HepG2 (cell line): ENCODE measurements around the gene PRR19. TPM values are rescaled to one million over a fixed set of nuclear protein-coding genes. Genes with fewer than 3 reads are reported as not detected.

Experiments used
- ATAD3A ChIP-seq: sonication (generic); formaldehyde crosslinking; IDR thresholded peaks from 2 replicates; pipeline ENCODE4 v1.4.0; 2020; ENCODE audit warnings: missing genetic modification reagents
- ATF4 ChIP-seq, 2 experiments: fragments of 450-650 bp in 1 of 2; sonication (generic) in 1 of 2; formaldehyde crosslinking; IDR thresholded peaks; 2 replicates each; pipeline versions ENCODE4 v1.5.0 to v1.8.0; 2020 to 2022; ENCODE audit warnings: mild to moderate bottlenecking in 1 of 2, missing genetic modification reagents in 1 of 2
- ATF7-NPFF ChIP-seq: sonication (generic); formaldehyde crosslinking; IDR thresholded peaks from 2 replicates; pipeline ENCODE4 v1.8.1; 2023; ENCODE audit warnings: mild to moderate bottlenecking, low read depth, missing genetic modification reagents, moderate library complexity
- CCAR2 ChIP-seq: fragments of 200-400 bp; formaldehyde crosslinking; optimal IDR thresholded peaks from 2 replicates; pipeline ENCODE3; 2018; ENCODE audit warnings: low read depth, mild to moderate bottlenecking, low read length, moderate library complexity
- CHD2 ChIP-seq: IDR thresholded peaks from 2 replicates; pipeline ENCODE4 v1.6.1; 2011; ENCODE audit warnings: low read depth, low read length, improper control_type of control experiment
- FLYWCH1 ChIP-seq: sonication (generic); formaldehyde crosslinking; IDR thresholded peaks from 2 replicates; pipeline ENCODE4 v1.8.1; 2023; ENCODE audit warnings: mild to moderate bottlenecking, missing genetic modification reagents
- ISL2 ChIP-seq: sonication (generic); formaldehyde crosslinking; IDR thresholded peaks from 2 replicates; pipeline ENCODE4 v1.5.0; 2020; ENCODE audit warnings: missing genetic modification reagents
- MAFK ChIP-seq, 2 experiments: IDR thresholded peaks in 1 of 2; conservative IDR thresholded peaks in 1 of 2; 2 replicates each; pipeline ENCODE4 v1.6.1; 2011; ENCODE audit warnings: improper control_type of control experiment in 2 of 2, low read length in 2 of 2
- NCOA2 ChIP-seq: sonication (generic); formaldehyde crosslinking; IDR thresholded peaks from 2 replicates; pipeline ENCODE4 v1.8.0; 2022; ENCODE audit warnings: inconsistent platforms
- NFE2L1 ChIP-seq: sonication (generic); formaldehyde crosslinking; IDR thresholded peaks from 2 replicates; pipeline ENCODE4 v1.4.0; 2020; ENCODE audit warnings: missing genetic modification reagents, mild to moderate bottlenecking, borderline replicate concordance
- NKX3-1 ChIP-seq: sonication (generic); formaldehyde crosslinking; IDR thresholded peaks from 2 replicates; pipeline ENCODE4 v1.5.0; 2020; ENCODE audit warnings: missing genetic modification reagents
- POLR2A ChIP-seq, 2 experiments: IDR thresholded peaks; 2 replicates each; pipeline ENCODE4 v1.6.1; 2011; ENCODE audit warnings: low read depth in 2 of 2, low read length in 2 of 2, mild to moderate bottlenecking in 1 of 2, moderate library complexity in 1 of 2; ENCODE audit not compliant: insufficient read depth in 1 of 2
- REXO4 ChIP-seq: sonication (generic); formaldehyde crosslinking; IDR thresholded peaks from 2 replicates; pipeline ENCODE4 v1.8.0; 2022; ENCODE audit warnings: missing genetic modification reagents, mild to moderate bottlenecking, borderline replicate concordance
- RFX3 ChIP-seq: IDR thresholded peaks from 2 replicates; pipeline ENCODE4 v1.6.1; 2016; ENCODE audit warnings: missing biosample characterization, missing genetic modification reagents
- SP1 ChIP-seq, 2 experiments: fragments of 450-650 bp in 1 of 2; sonication (generic) in 1 of 2; formaldehyde crosslinking in 1 of 2; IDR thresholded peaks; 2 replicates each; pipeline versions ENCODE4 v1.4.0 to v1.6.1; 2016 to 2020; ENCODE audit warnings: missing genetic modification reagents in 1 of 2
- SRF ChIP-seq: IDR thresholded peaks from 2 replicates; pipeline ENCODE4 v1.6.1; 2011; ENCODE audit warnings: mild to moderate bottlenecking, low read depth, low read length, moderate library complexity
- SRY ChIP-seq: sonication (generic); formaldehyde crosslinking; IDR thresholded peaks from 2 replicates; pipeline ENCODE4 v1.8.0; 2022; ENCODE audit warnings: mild to moderate bottlenecking, missing genetic modification reagents
- ZBTB10 ChIP-seq: sonication (generic); formaldehyde crosslinking; IDR thresholded peaks from 2 replicates; pipeline ENCODE4 v1.4.0; 2020; ENCODE audit warnings: missing genetic modification reagents, borderline replicate concordance
- ZEB1 ChIP-seq: IDR thresholded peaks from 2 replicates; pipeline ENCODE4 v1.6.1; 2012; ENCODE audit warnings: mild to moderate bottlenecking, low read depth, inconsistent platforms; ENCODE audit not compliant: insufficient replicate concordance
- ZFY ChIP-seq: sonication (generic); formaldehyde crosslinking; IDR thresholded peaks from 2 replicates; pipeline ENCODE4 v1.4.0; 2020; ENCODE audit warnings: missing genetic modification reagents
- ZMYM4 ChIP-seq: sonication (generic); formaldehyde crosslinking; IDR thresholded peaks from 2 replicates; pipeline ENCODE4 v1.8.1; 2023; ENCODE audit warnings: mild to moderate bottlenecking, missing genetic modification reagents
- ZNF563 ChIP-seq: sonication (generic); formaldehyde crosslinking; IDR thresholded peaks from 2 replicates; pipeline ENCODE4 v1.8.0; 2022; ENCODE audit warnings: mild to moderate bottlenecking, moderate library complexity, missing genetic modification reagents
- ZNF609 ChIP-seq: sonication (generic); formaldehyde crosslinking; IDR thresholded peaks from 2 replicates; pipeline ENCODE4 v1.4.0; 2020; ENCODE audit warnings: mild to moderate bottlenecking, missing genetic modification reagents, borderline replicate concordance
- ZNF737 ChIP-seq: sonication (generic); formaldehyde crosslinking; IDR thresholded peaks from 2 replicates; pipeline ENCODE4 v1.5.0; 2020; ENCODE audit warnings: missing genetic modification reagents, mild to moderate bottlenecking, borderline replicate concordance
- polyA plus RNA-seq, 8 experiments: library from polyadenylated mRNA; depleted of rRNA in 3 of 8; stranded (reverse) in 7 of 8; unstranded in 1 of 8; fragments of >200 nt; fragmentation: Illumina TruSeq in 4 of 8; extraction: Trizol in 4 of 8; gene quantifications; 2 replicates each; pipeline versions ENCODE4 v1.2.1 to v1.2.3, GENCODE V29; 2011 to 2016; ENCODE audit warnings: low read depth in 4 of 8, missing spikeins in 1 of 8, mixed read lengths in 1 of 8; ENCODE audit not compliant: insufficient read depth in 1 of 8
- total RNA-seq, 5 experiments: library from RNA; depleted of rRNA; stranded (reverse); fragments of >200 nt; fragmentation: Illumina TruSeq; extraction: Trizol; gene quantifications; 2 replicates each; pipeline ENCODE4 v1.2.3, GENCODE V29; 2016; ENCODE audit warnings: low read depth in 1 of 5

PRR19 gene
- total and polyA plus RNA-seq, 2 of the 13 experiments (the other 11 are each of a cell fraction or from before 2014, with no cell fraction given), result 0.21 to 0.33 TPM

GRCh38 chr19:42325308-42325895 lies 23.5 kb downstream of the PRR19 start, which contains the start of gene MEGF8 (continued):
- TF ChIP-seq NCOA2 (CRISPR knock-in tag) (no peak), RFX3 (CRISPR knock-in tag) (no peak), ATAD3A (CRISPR knock-in tag) (no peak), ZEB1 (no peak), ZBTB10 (CRISPR knock-in tag) (no peak), NFE2L1 (CRISPR knock-in tag) (no peak), FLYWCH1 (CRISPR knock-in tag) (no peak), MAFK (conservative IDR thresholded peaks at IDR 0.05 in 1 of 2, IDR thresholded peaks at IDR 0.05 in 1 of 2; ENCODE audit: low read length in 2 of 2) (no peak), ZNF737 (CRISPR knock-in tag) (no peak), NKX3-1 (CRISPR knock-in tag) (no peak), CHD2 (no peak), ZNF609 (peak; percentile 27; the same call in 1 of the 2 replicates), SP1 (IDR thresholded peaks at IDR 0.05) (no peak), SP1 (CRISPR knock-in tag; IDR thresholded peaks at IDR 0.05) (peak; percentile 84), SRY (CRISPR knock-in tag) (peak; percentile 25; the same call in 1 of the 2 replicates), ZNF563 (CRISPR knock-in tag) (no peak; the same call in 1 of the 2 replicates), ZFY (CRISPR knock-in tag) (peak; percentile 78), ZMYM4 (CRISPR knock-in tag) (no peak), CCAR2 (no peak), ATF4 (CRISPR knock-in tag; IDR thresholded peaks at IDR 0.05) (no peak), REXO4 (no peak), ISL2 (CRISPR knock-in tag) (peak; percentile 15; the same call in 1 of the 2 replicates), POLR2A (IDR thresholded peaks at IDR 0.05; ENCODE audit: insufficient read depth in 1 of 2, low read depth in 2 of 2, low read length in 2 of 2) (peak; percentile 43 to 73; a peak in 3 of 4 replicates), ATF7-NPFF (CRISPR knock-in tag) (no peak), SRF (peak; percentile 98)
